Keratinocyte (primary cell): Measurements from ENCODE around the gene PCID2. TPM values are rescaled to one million over a fixed set of nuclear protein-coding genes. Genes with fewer than 3 reads are reported as not detected.

Experiments used
- DNase-seq: peaks from one replicate; pipeline ENCODE4 v3.0.0-alpha.2; 2011; ENCODE audit warnings: low read depth, missing footprints, low spot score
- FAIRE-seq: peaks from 2 replicates; lab custom pipeline; 2011; peaks lifted over from hg19 to GRCh38; lab: Jason Lieb, UNC
- H2AFZ ChIP-seq: 2 replicates; pipeline ENCODE4 v1.6.0; 2012; ENCODE audit warnings: low read length, control low read depth, inconsistent platforms; ENCODE audit not compliant: control insufficient read depth
- H3K27ac ChIP-seq: 2 replicates; pipeline ENCODE4 v1.5.1; 2011; ENCODE audit warnings: low read length; ENCODE audit not compliant: control insufficient read depth, insufficient read depth
- H3K27me3 ChIP-seq: 3 replicates; pipeline ENCODE4 v1.6.0; 2011; ENCODE audit warnings: low read length; ENCODE audit not compliant: control insufficient read depth, insufficient read depth; ENCODE audit errors: extremely low read depth
- H3K36me3 ChIP-seq, 2 experiments: 2 replicates in 1 of 2; 3 replicates in 1 of 2; pipeline ENCODE4 v1.5.1; 2011; ENCODE audit warnings: low read length in 2 of 2, mild to moderate bottlenecking in 1 of 2; ENCODE audit not compliant: control insufficient read depth in 2 of 2, insufficient read depth in 2 of 2; ENCODE audit errors: extremely low read depth in 1 of 2
- H3K4me1 ChIP-seq: 3 replicates; pipeline ENCODE4 v1.5.1; 2011; ENCODE audit warnings: low read length; ENCODE audit not compliant: control insufficient read depth, insufficient read depth; ENCODE audit errors: extremely low read depth
- H3K4me2 ChIP-seq: 3 replicates; pipeline ENCODE4 v1.6.0; 2011; ENCODE audit warnings: low read depth, low read length; ENCODE audit not compliant: control insufficient read depth, insufficient read depth; ENCODE audit errors: extremely low read depth
- H3K4me3 ChIP-seq, 3 experiments: fragments of 200-600 bp in 1 of 3; sonication (generic) in 1 of 3; 2 replicates in 2 of 3; 3 replicates in 1 of 3; pipeline ENCODE4 v1.5.1; 2011 to 2016; ENCODE audit warnings: low read length in 3 of 3, mild to moderate bottlenecking in 3 of 3, control low read depth in 2 of 3, inconsistent platforms in 1 of 3, low read depth in 1 of 3, mixed read lengths in 1 of 3, mixed run types in 1 of 3, moderate library complexity in 1 of 3; ENCODE audit not compliant: control insufficient read depth in 2 of 3, insufficient read depth in 2 of 3; ENCODE audit errors: extremely low read depth in 1 of 3
- H3K79me2 ChIP-seq: 2 replicates; pipeline ENCODE4 v1.6.0; 2012; ENCODE audit warnings: low read length; ENCODE audit not compliant: control insufficient read depth, insufficient read depth
- H3K9ac ChIP-seq: 3 replicates; pipeline ENCODE4 v1.6.0; 2011; ENCODE audit warnings: low read length; ENCODE audit not compliant: control insufficient read depth, insufficient read depth; ENCODE audit errors: extremely low read depth
- H3K9me1 ChIP-seq: 3 replicates; pipeline ENCODE4 v1.6.0; 2011; ENCODE audit warnings: low read length; ENCODE audit not compliant: control insufficient read depth, insufficient read depth; ENCODE audit errors: extremely low read depth
- H3K9me3 ChIP-seq: 2 replicates; pipeline ENCODE4 v1.5.1; 2012; ENCODE audit warnings: low read depth, low read length; ENCODE audit not compliant: control insufficient read depth
- H4K20me1 ChIP-seq: 3 replicates; pipeline ENCODE4 v1.6.0; 2011; ENCODE audit warnings: low read length; ENCODE audit not compliant: control insufficient read depth, insufficient read depth; ENCODE audit errors: extremely low read depth
- CTCF ChIP-seq, 3 experiments: IDR thresholded peaks in 1 of 3; conservative IDR thresholded peaks in 1 of 3; optimal IDR thresholded peaks in 1 of 3; 2 replicates in 2 of 3; 3 replicates in 1 of 3; pipeline versions ENCODE3 to v1.5.1; 2011; ENCODE audit warnings: low read length in 3 of 3, mild to moderate bottlenecking in 3 of 3, moderate library complexity in 2 of 3, control low read depth in 1 of 3, inconsistent platforms in 1 of 3; ENCODE audit not compliant: insufficient read depth in 2 of 3; ENCODE audit errors: extremely low read depth in 1 of 3
- EZH2 ChIP-seq: IDR thresholded peaks from one replicate; pipeline ENCODE4 v1.6.1; 2012; ENCODE audit warnings: inconsistent platforms, mild to moderate bottlenecking, low read length, moderate library complexity
- dilution Hi-C: fragments of 300-500 bp; cut with MboI; formaldehyde crosslinking; loops from one replicate; pipeline ENCODE4 v1.7.0; 2020; ENCODE audit warnings: low sequenced_read_pairs; ENCODE audit not compliant: extremely low pct_ligation_motif_present
- polyA plus RNA-seq, 5 experiments: library from polyadenylated mRNA; depleted of rRNA in 3 of 5; stranded (reverse) in 3 of 5; stranded (forward) in 1 of 5; unstranded in 1 of 5; fragments of >200 nt; gene quantifications; 1 replicate in 1 of 5; 2 replicates in 3 of 5; 3 replicates in 1 of 5; pipeline versions ENCODE4 v1.2.1 to v1.2.3, GENCODE V29; 2011 to 2012; ENCODE audit warnings: missing spikeins in 2 of 5, low read depth in 1 of 5, low replicate concordance in 1 of 5

PCID2 gene
- polyA plus RNA-seq, 1 donor (not counting 4 experiments of a cell fraction or from before 2014, with no cell fraction given), result 76.5 TPM

GRCh38 chr13:113186061-113186900, 22.2 kb downstream of the PCID2 start:
- Histone ChIP-seq H3K36me3 (peaks cover 22 to 37% of the 10 kb centered on the region in 2 experiments), H3K4me1 (peaks cover 12% of the 10 kb centered on the region), H3K9ac (no peak overlapping the region), H2AFZ (no peak overlapping the region), H3K79me2 (peaks cover 14% of the 10 kb centered on the region), H3K9me3 (no peaks in the 10 kb centered on the region), H3K4me3 (no peak overlapping the region), H3K27me3 (no peaks in the 10 kb centered on the region), H3K4me2 (no peak overlapping the region), H3K9me1 (no peaks in the 10 kb centered on the region), H4K20me1 (no peaks in the 10 kb centered on the region), H3K27ac (peak overlapping the region; percentile 59)
- dilution Hi-C loops, result no loop called here
- DNase-seq, result no peak
- no peak for FAIRE-seq
- TF ChIP-seq EZH2, result no peak
- TF ChIP-seq CTCF (optimal IDR thresholded peaks at IDR 0.05 in 1 of 3, IDR thresholded peaks at IDR 0.05 in 1 of 3, conservative IDR thresholded peaks at IDR 0.05 in 1 of 3; ENCODE audit: extremely low read depth in 1 of 3, insufficient read depth in 2 of 3, low read length in 3 of 3), result no peak

- FAIRE-seq (no peak), DNase-seq (no peak)
- TF ChIP-seq EZH2, result no peak
- TF ChIP-seq CTCF (optimal IDR thresholded peaks at IDR 0.05 in 1 of 3, IDR thresholded peaks at IDR 0.05 in 1 of 3, conservative IDR thresholded peaks at IDR 0.05 in 1 of 3; ENCODE audit: extremely low read depth in 1 of 3, insufficient read depth in 2 of 3, low read length in 3 of 3), result no peak
- no peak overlapping the region for H2AFZ ChIP-seq
- no peaks in the 10 kb centered on the region for H4K20me1 ChIP-seq
- peaks cover 12% of the 10 kb centered on the region for H3K4me1 ChIP-seq
- no peak overlapping the region for H3K4me2 ChIP-seq
- dilution Hi-C loops, result no loop called here
- H3K4me3 ChIP-seq, result no peak overlapping the region
- H3K27ac ChIP-seq, result no peak overlapping the region
- peaks cover 23 to 44% of the 10 kb centered on the region in 2 experiments for H3K36me3 ChIP-seq
- no peak overlapping the region for H3K9ac ChIP-seq
- no peaks in the 10 kb centered on the region for H3K27me3 ChIP-seq
- H3K9me1 ChIP-seq, result no peaks in the 10 kb centered on the region
- peaks cover 14% of the 10 kb centered on the region for H3K79me2 ChIP-seq
- no peaks in the 10 kb centered on the region for H3K9me3 ChIP-seq
These were observed 23.7 kb downstream of the PCID2 start for GRCh38 chr13:113184568-113185440.
